ENCODE data around the gene EFEMP2. TPM values are rescaled to one million over a fixed set of nuclear protein-coding genes. Genes with fewer than 3 reads are reported as not detected.

The EFEMP2 gene
- total RNA-seq, 1 experiment from 2014 or later, result 4.5 TPM

DNA sequence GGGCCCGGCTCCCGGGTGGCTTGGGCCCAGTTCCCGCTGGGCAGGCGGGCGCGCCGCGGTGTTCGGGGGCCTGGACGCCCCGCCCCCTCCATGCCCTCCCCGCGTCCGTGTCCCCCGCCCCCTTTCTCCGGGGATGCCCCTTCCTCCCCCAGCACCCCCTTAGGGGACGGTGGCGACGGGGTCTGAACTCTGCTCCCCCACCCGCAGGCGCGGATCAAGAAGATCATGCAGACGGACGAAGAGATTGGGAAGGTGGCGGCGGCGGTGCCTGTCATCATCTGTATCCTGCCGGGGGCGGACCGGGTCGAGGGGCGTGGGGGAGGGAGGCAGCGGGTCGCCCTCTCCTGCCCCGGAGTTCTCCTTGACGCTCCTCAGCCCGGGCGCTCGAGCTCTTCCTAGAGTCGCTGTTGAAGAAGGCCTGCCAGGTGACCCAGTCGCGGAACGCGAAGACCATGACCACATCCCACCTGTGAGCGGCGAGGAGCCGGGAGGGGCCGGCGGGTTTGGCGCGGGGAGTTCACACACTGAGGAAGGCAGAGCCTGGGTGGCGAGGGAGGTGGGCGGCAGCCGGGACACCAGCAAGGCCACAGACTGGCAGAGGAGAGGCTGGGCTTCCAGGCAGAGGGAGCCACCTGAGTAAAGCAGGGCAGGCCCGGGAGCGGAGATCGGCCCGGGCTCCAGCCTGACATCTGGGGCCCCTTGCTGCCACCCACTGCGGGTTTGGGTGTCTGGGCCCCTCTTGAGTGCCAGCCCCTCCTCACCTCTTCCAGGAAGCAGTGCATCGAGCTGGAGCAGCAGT, 47.2 kb upstream of the EFEMP2 start:
- Histone ChIP-seq H3K9ac (ENCODE audit: low read length) (peak overlapping the region; percentile 76), H3K27ac (ENCODE audit: low read length) (peak overlapping the region; percentile 29), H3K27me3 (ENCODE audit: low read length) (no peaks in the 10 kb centered on the region), H3K9me2 (replicated peaks; ENCODE audit: low read length) (no peaks in the 10 kb centered on the region), H3K36me3 (ENCODE audit: low read depth, low read length) (peaks cover 17% of the 10 kb centered on the region; the same call in 1 of the 2 replicates), H4K20me1 (ENCODE audit: low read length) (0 out of 2 replicates have a peak, but pooled peaks cover 6% of the 10 kb centered on the region), H3K4me1 (ENCODE audit: insufficient read depth, low read length) (peaks cover 43% of the 10 kb centered on the region), H2AFZ (ENCODE audit: low read length) (peak overlapping the region; percentile 58), H3K4me3 (ENCODE audit: low read length) (peak overlapping the region; percentile 82), H3K4me2 (ENCODE audit: low read length) (peak overlapping the region; percentile 93), H3K9me3 (ENCODE audit: low read length) (no peaks in the 10 kb centered on the region), H3K79me2 (ENCODE audit: low read length) (peaks cover 68% of the 10 kb centered on the region), H3F3A (ENCODE audit: low read length, unreplicated experiment) (peaks cover 8% of the 10 kb centered on the region)
- TSS peak; percentile 1 for BruUV-seq (replicated peaks)
- DNase-seq (peak; percentile 34), ATAC-seq (peak; percentile 0)
- POLR2A ChIA-PET (ENCODE audit: unreplicated experiment), result interaction anchor here (0.6 kb wide), 1 partner anchor 32 kb away, joined by 13 read pairs; the partner anchor contains the start of gene FIBP
- TF ChIP-seq EZH2phosphoT487 (IDR thresholded peaks at IDR 0.05; ENCODE audit: borderline replicate concordance, low read length), result no peak
- TF ChIP-seq, protein P1, sequence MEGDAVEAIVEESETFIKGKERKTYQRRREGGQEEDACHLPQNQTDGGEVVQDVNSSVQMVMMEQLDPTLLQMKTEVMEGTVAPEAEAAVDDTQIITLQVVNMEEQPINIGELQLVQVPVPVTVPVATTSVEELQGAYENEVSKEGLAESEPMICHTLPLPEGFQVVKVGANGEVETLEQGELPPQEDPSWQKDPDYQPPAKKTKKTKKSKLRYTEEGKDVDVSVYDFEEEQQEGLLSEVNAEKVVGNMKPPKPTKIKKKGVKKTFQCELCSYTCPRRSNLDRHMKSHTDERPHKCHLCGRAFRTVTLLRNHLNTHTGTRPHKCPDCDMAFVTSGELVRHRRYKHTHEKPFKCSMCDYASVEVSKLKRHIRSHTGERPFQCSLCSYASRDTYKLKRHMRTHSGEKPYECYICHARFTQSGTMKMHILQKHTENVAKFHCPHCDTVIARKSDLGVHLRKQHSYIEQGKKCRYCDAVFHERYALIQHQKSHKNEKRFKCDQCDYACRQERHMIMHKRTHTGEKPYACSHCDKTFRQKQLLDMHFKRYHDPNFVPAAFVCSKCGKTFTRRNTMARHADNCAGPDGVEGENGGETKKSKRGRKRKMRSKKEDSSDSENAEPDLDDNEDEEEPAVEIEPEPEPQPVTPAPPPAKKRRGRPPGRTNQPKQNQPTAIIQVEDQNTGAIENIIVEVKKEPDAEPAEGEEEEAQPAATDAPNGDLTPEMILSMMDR (conservative IDR thresholded peaks at IDR 0.05; ENCODE audit: low read depth, low read length), result no peak
- no peak for TF ChIP-seq EZH2 (IDR thresholded peaks at IDR 0.05; ENCODE audit: low read length, unreplicated experiment)
- intact Hi-C loops (cut with micrococcal nuclease), result no loop called here
- CTCF ChIA-PET, result no interaction called here

DNA sequence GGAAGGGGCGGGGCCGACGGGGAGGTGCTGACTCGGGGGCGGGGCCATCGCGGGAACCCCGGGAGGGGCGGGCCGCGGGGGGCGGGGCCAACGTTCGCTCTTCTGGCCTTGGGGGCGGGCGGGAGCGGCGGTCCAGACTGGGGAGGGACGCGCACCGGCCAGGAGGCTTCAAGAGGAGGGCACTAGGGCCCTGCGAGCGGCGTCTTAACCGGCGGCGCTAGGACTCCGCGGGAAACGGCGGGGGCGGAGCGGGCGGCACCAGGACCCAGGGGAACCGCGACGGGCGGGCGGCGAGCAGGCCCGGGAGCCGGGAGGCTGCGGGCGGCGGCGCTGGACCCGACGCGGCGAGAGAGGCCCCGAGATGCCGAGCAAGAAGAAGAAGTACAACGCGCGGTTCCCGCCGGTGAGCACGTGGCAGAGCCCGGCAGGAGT, 46.6 kb upstream of the EFEMP2 start, which contains the start of gene DRAP1:
TSS of gene DRAP1 (plus strand) at position 286 of the 432 bp plus-strand sequence. CDS start at position 362, 76 bp downstream.
- H3K4me1 ChIP-seq (ENCODE audit: insufficient read depth, low read length), result peaks cover 46% of the 10 kb centered on the region
- peaks cover 8% of the 10 kb centered on the region for H3F3A ChIP-seq (ENCODE audit: low read length, unreplicated experiment)
- H3K79me2 ChIP-seq (ENCODE audit: low read length), result peaks cover 75% of the 10 kb centered on the region
- CTCF ChIA-PET, result no interaction called here
- 0 out of 2 replicates have a peak, but pooled peaks cover 6% of the 10 kb centered on the region for H4K20me1 ChIP-seq (ENCODE audit: low read length)
- ATAC-seq (peak; percentile 53), DNase-seq (peak; percentile 98)
- intact Hi-C loops (cut with micrococcal nuclease), result no loop called here
- H3K27me3 ChIP-seq (ENCODE audit: low read length), result no peaks in the 10 kb centered on the region
- H3K27ac ChIP-seq (ENCODE audit: low read length), result peak within 1 kb of the TSS; percentile 93
- peak within 1 kb of the TSS; percentile 93 for H3K4me2 ChIP-seq (ENCODE audit: low read length)
- POLR2A ChIA-PET (ENCODE audit: unreplicated experiment), result interaction anchor here (0.6 kb wide), 2 partner anchors 28 to 31 kb away, joined by 3 to 13 read pairs; partner anchors contain the start of gene FIBP
- H3K9ac ChIP-seq (ENCODE audit: low read length), result peak within 1 kb of the TSS; percentile 92
- H3K36me3 ChIP-seq (ENCODE audit: low read depth, low read length), result peaks cover 17% of the 10 kb centered on the region; the same call in 1 of the 2 replicates
- no peaks in the 10 kb centered on the region for H3K9me2 ChIP-seq (replicated peaks; ENCODE audit: low read length)
- peak within 1 kb of the TSS; percentile 82 for H3K4me3 ChIP-seq (ENCODE audit: low read length)
- H2AFZ ChIP-seq (ENCODE audit: low read length), result peak within 1 kb of the TSS; percentile 58
- TF ChIP-seq, protein P1 (conservative IDR thresholded peaks at IDR 0.05; ENCODE audit: low read depth, low read length), result no peak
- TF ChIP-seq EZH2 (IDR thresholded peaks at IDR 0.05; ENCODE audit: low read length, unreplicated experiment) (no peak), EZH2phosphoT487 (IDR thresholded peaks at IDR 0.05; ENCODE audit: borderline replicate concordance, low read length) (no peak)
- no peaks in the 10 kb centered on the region for H3K9me3 ChIP-seq (ENCODE audit: low read length)
- BruUV-seq (replicated peaks), result no TSS peak

Data from PC-3 (cell line).